A549 (cell line): ENCODE results near the gene SELENOI. TPM values are rescaled to one million over a fixed set of nuclear protein-coding genes. Genes with fewer than 3 reads are reported as not detected.
A peak's percentile ranks its signal among the peaks of the same experiment; 100 is the strongest.

Experiments
- ATAC-seq, 2 experiments: fragments of 200-7000 bp in 1 of 2; fragments of >200 bp in 1 of 2; cut with Nextera tagmentation in 1 of 2; cut with Tn5 transposase in 1 of 2; 3 replicates each; pipeline versions ENCODE4 v1.8.0 to v1.9.1; 2018 to 2020; ENCODE audit warnings: mild to moderate bottlenecking in 1 of 2, moderate library complexity in 1 of 2
- CTCF ChIA-PET: fragments of 300-600 bp; sonication (Branson Sonifier 250); formaldehyde crosslinking; extraction: SDS; loops from one replicate; lab custom pipeline; 2021; ENCODE audit warnings: antibody characterized with exemption, inconsistent platforms; lab: Yijun Ruan, JAX
- POLR2A ChIA-PET: fragments of 350-600 bp; formaldehyde crosslinking; extraction: SDS; loops from one replicate; lab custom pipeline; 2021; ENCODE audit warnings: antibody characterized with exemption, inconsistent platforms; lab: Yijun Ruan, JAX
- DNase-seq, 2 experiments: peaks; one replicate each; pipeline versions ENCODE4 v3.0.0 to v3.0.0-alpha.2; 2011 to 2016; ENCODE audit warnings: low read depth in 1 of 2, low spot score in 1 of 2
- FAIRE-seq: peaks from 2 replicates; lab custom pipeline; 2011; peaks lifted over from hg19 to GRCh38; lab: Jason Lieb, UNC
- H3K27ac ChIP-seq, 2 experiments: fragments of >200 bp; sonication (Bioruptor Twin); formaldehyde crosslinking; 3 replicates each; pipeline ENCODE4 v1.5.1; 2016 to 2017
- H3K4me1 ChIP-seq: fragments of >200 bp; sonication (Bioruptor Twin); formaldehyde crosslinking; 3 replicates; pipeline ENCODE4 v1.6.1; 2016
- H3K4me2 ChIP-seq: fragments of >200 bp; sonication (Bioruptor Twin); formaldehyde crosslinking; 3 replicates; pipeline ENCODE4 v1.6.1; 2016
- H3K4me3 ChIP-seq: fragments of >200 bp; sonication (Bioruptor Twin); formaldehyde crosslinking; 3 replicates; pipeline ENCODE4 v1.5.1; 2016
- H3K9me3 ChIP-seq: fragments of >200 bp; sonication (Bioruptor Twin); formaldehyde crosslinking; 3 replicates; pipeline ENCODE4 v1.6.1; 2016
- BHLHE40 ChIP-seq: IDR thresholded peaks from 2 replicates; pipeline ENCODE4 v1.6.1; 2012; ENCODE audit warnings: low read depth, low read length, inconsistent platforms
- CBX2 ChIP-seq: fragments of 200-600 bp; sonication (generic); IDR thresholded peaks from 2 replicates; pipeline ENCODE4 v1.6.1; 2016; ENCODE audit warnings: low read depth, mild to moderate bottlenecking, borderline replicate concordance
- CEBPB ChIP-seq, 2 experiments: fragments of >200 bp in 1 of 2; sonication (Bioruptor Twin) in 1 of 2; formaldehyde crosslinking in 1 of 2; IDR thresholded peaks; 2 replicates each; pipeline ENCODE4 v1.6.1; 2012 to 2016
- CTCF ChIP-seq: fragments of >200 bp; sonication (Bioruptor Twin); formaldehyde crosslinking; IDR thresholded peaks from 3 replicates; pipeline ENCODE4 v1.5.1; 2016
- E2F6 ChIP-seq: IDR thresholded peaks from 2 replicates; pipeline ENCODE4 v1.6.1; 2012; ENCODE audit warnings: low read depth, borderline replicate concordance
- EHF ChIP-seq: fragments of 250-450 bp; sonication (Bioruptor Pico); IDR thresholded peaks from 2 replicates; pipeline ENCODE4 v1.5.0; 2020; ENCODE audit warnings: mild to moderate bottlenecking
- EHMT2 ChIP-seq: fragments of 200-600 bp; sonication (generic); IDR thresholded peaks from 2 replicates; pipeline ENCODE4 v1.6.1; 2016; ENCODE audit warnings: antibody characterized with exemption, low read depth, mild to moderate bottlenecking, moderate library complexity
- ESRRA ChIP-seq: fragments of 150-350 bp; IDR thresholded peaks from 2 replicates; pipeline ENCODE4 v1.6.1; 2014; ENCODE audit warnings: mild to moderate bottlenecking, low read length, borderline replicate concordance
- FOSL2 ChIP-seq, 2 experiments: fragments of 450-650 bp in 1 of 2; fragments of >200 bp in 1 of 2; sonication (Bioruptor Twin) in 1 of 2; formaldehyde crosslinking; IDR thresholded peaks; 2 replicates each; pipeline versions ENCODE4 v1.5.0 to v1.6.1; 2016 to 2020; ENCODE audit warnings: mild to moderate bottlenecking in 1 of 2, moderate library complexity in 1 of 2
- FOXS1 ChIP-seq: fragments of 250-450 bp; sonication (Bioruptor Pico); IDR thresholded peaks from 2 replicates; pipeline ENCODE4 v1.5.0; 2020; ENCODE audit warnings: mild to moderate bottlenecking, moderate library complexity
- HEYL ChIP-seq: fragments of 250-450 bp; sonication (Bioruptor Pico); IDR thresholded peaks from 2 replicates; pipeline ENCODE4 v1.8.0; 2021; ENCODE audit warnings: mild to moderate bottlenecking, moderate library complexity
- HOXB13 ChIP-seq: fragments of 250-450 bp; sonication (Bioruptor Pico); IDR thresholded peaks from 2 replicates; pipeline ENCODE4 v1.5.0; 2020; ENCODE audit warnings: low read depth, mild to moderate bottlenecking, moderate library complexity
- HOXB5 ChIP-seq: fragments of 250-450 bp; sonication (Bioruptor Pico); IDR thresholded peaks from 2 replicates; pipeline ENCODE4 v1.5.0; 2020; ENCODE audit warnings: mild to moderate bottlenecking, moderate library complexity
- JUN ChIP-seq, 2 experiments: fragments of >200 bp; sonication (Bioruptor Twin); formaldehyde crosslinking; IDR thresholded peaks; 2 replicates in 1 of 2; 3 replicates in 1 of 2; pipeline ENCODE4 v1.6.1; 2016 to 2017
- JUNB ChIP-seq: fragments of >200 bp; sonication (Bioruptor Twin); formaldehyde crosslinking; IDR thresholded peaks from 2 replicates; pipeline ENCODE4 v1.6.1; 2016
- MAFK ChIP-seq: fragments of 450-650 bp; IDR thresholded peaks from 2 replicates; pipeline ENCODE4 v1.6.1; 2014; ENCODE audit not compliant: partially characterized antibody
- NR3C1 ChIP-seq: fragments of >200 bp; sonication (Bioruptor Twin); formaldehyde crosslinking; IDR thresholded peaks from 3 replicates; pipeline ENCODE4 v1.6.1; 2017
- PHF8 ChIP-seq: fragments of 200-600 bp; sonication (generic); IDR thresholded peaks from 2 replicates; pipeline ENCODE4 v1.6.1; 2016; ENCODE audit warnings: low read depth, mild to moderate bottlenecking, antibody characterized with exemption, moderate library complexity, borderline replicate concordance
- POLR2A ChIP-seq: IDR thresholded peaks from 2 replicates; pipeline ENCODE4 v1.6.1; 2012; ENCODE audit warnings: mild to moderate bottlenecking, low read length
- POLR2AphosphoS2 ChIP-seq: conservative IDR thresholded peaks from 2 replicates; pipeline ENCODE4 v1.6.1; 2012; ENCODE audit warnings: low read length, improper control_type of control experiment, inconsistent platforms
- RAD21 ChIP-seq, 2 experiments: fragments of >200 bp in 1 of 2; sonication (Bioruptor Twin) in 1 of 2; formaldehyde crosslinking in 1 of 2; IDR thresholded peaks in 1 of 2; conservative IDR thresholded peaks in 1 of 2; 2 replicates in 1 of 2; 3 replicates in 1 of 2; pipeline ENCODE4 v1.6.1; 2012 to 2018; ENCODE audit warnings: inconsistent platforms in 1 of 2
- RCOR1 ChIP-seq: fragments of 150-350 bp; IDR thresholded peaks from 2 replicates; pipeline ENCODE4 v1.6.1; 2014; ENCODE audit warnings: antibody characterized with exemption, low read length, low read depth
- REST ChIP-seq: fragments of 200-600 bp; sonication (generic); IDR thresholded peaks from 2 replicates; pipeline ENCODE4 v1.6.1; 2016; ENCODE audit warnings: antibody characterized with exemption, mild to moderate bottlenecking, moderate library complexity
- SMC3 ChIP-seq: fragments of >200 bp; sonication (Bioruptor Twin); formaldehyde crosslinking; IDR thresholded peaks from 3 replicates; pipeline ENCODE4 v1.6.1; 2018; ENCODE audit warnings: inconsistent platforms
- TFCP2L1 ChIP-seq: fragments of 250-450 bp; sonication (Bioruptor Pico); IDR thresholded peaks from 2 replicates; pipeline ENCODE4 v1.5.0; 2021; ENCODE audit warnings: mild to moderate bottlenecking
- USF2 ChIP-seq: fragments of 450-650 bp; IDR thresholded peaks from 2 replicates; pipeline ENCODE4 v1.6.1; 2014; ENCODE audit warnings: antibody characterized with exemption
- ZC3H11A ChIP-seq: fragments of 450-650 bp; IDR thresholded peaks from 2 replicates; pipeline ENCODE4 v1.6.1; 2014; ENCODE audit warnings: antibody characterized with exemption, mild to moderate bottlenecking
- WGBS: methylation state at CpG from one replicate; pipeline ENCODE4 v1.1.6; 2017; ENCODE audit errors: missing lambda C conversion rate; 5-methylcytosine and 5-hydroxymethylcytosine counted together
- polyA plus RNA-seq, 4 experiments: library from polyadenylated mRNA; depleted of rRNA in 3 of 4; stranded (reverse); fragments of >200 nt; fragmentation: RNase III in 1 of 4; extraction: RNeasy Plus Mini Kit Qiagen cat#74134 plus additional on column Dnase treatment in 1 of 4; gene quantifications; 2 replicates in 3 of 4; 3 replicates in 1 of 4; pipeline ENCODE4 v1.2.3, GENCODE V29; 2011 to 2017
- TF ChIP-seq, protein P1 (sequence below): IDR thresholded peaks from 2 replicates; pipeline ENCODE4 v1.6.1; 2012
- TF ChIP-seq, protein P2 (sequence below): fragments of >200 bp; sonication (Bioruptor Twin); formaldehyde crosslinking; IDR thresholded peaks from 3 replicates; pipeline ENCODE4 v1.6.1; 2016

The SELENOI gene
- polyA plus RNA-seq, 2 of the 4 experiments (the other 2 are of a cell fraction) = 18.2 to 38.7 TPM

- TF ChIP-seq PHF8 (no peak), ESRRA (no peak), POLR2A (no peak), HEYL (no peak), RAD21 (conservative IDR thresholded peaks at IDR 0.05 in 1 of 2, IDR thresholded peaks at IDR 0.05 in 1 of 2) (no peak), CBX2 (no peak), USF2 (no peak), CEBPB (IDR thresholded peaks at IDR 0.05) (no peak), HOXB13 (CRISPR knock-in tag) (no peak), POLR2AphosphoS2 (no peak), HOXB5 (CRISPR knock-in tag) (no peak), SMC3 (no peak), JUN (IDR thresholded peaks at IDR 0.05) (no peak), EHMT2 (no peak), JUNB (no peak), MAFK (no peak), BHLHE40 (no peak), FOXS1 (CRISPR knock-in tag) (no peak), RCOR1 (no peak)
- TF ChIP-seq, protein P1, sequence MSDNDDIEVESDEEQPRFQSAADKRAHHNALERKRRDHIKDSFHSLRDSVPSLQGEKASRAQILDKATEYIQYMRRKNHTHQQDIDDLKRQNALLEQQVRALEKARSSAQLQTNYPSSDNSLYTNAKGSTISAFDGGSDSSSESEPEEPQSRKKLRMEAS = no peak
- TF ChIP-seq, all 56 proteins: peak for 0
- no peak for DNase-seq
- Histone ChIP-seq H3K4me2 (no peak overlapping the region), H3K27ac (no peak overlapping the region), H3K9me3 (no peaks in the 10 kb centered on the region), H3K4me3 (no peak overlapping the region), H3K4me1 (no peaks in the 10 kb centered on the region)
- no peak for FAIRE-seq
- WGBS = 86% methylated on average over 6 of the region's 6 CpGs
- ATAC-seq = 0 out of 6 replicates have a peak, but pooled peaks of 1 of the 2 experiments have one; percentile 2
- CTCF ChIA-PET = interaction anchor here (0.6 to 14.5 kb wide), 10 partner anchors 11 to 413 kb away, joined by 3 to 156 read pairs (median 4); no protein-coding TSS in a partner anchor
- POLR2A ChIA-PET = no interaction called here
Observed at GRCh38 chr2:26316845-26317244, 29.1 kb upstream of the SELENOI start.

GRCh38 chr2:26317377-26318105 lies 28.4 kb upstream of the SELENOI start:
- Histone ChIP-seq H3K27ac (no peak overlapping the region), H3K4me2 (no peak overlapping the region), H3K9me3 (no peaks in the 10 kb centered on the region), H3K4me3 (no peak overlapping the region), H3K4me1 (no peaks in the 10 kb centered on the region)
- POLR2A ChIA-PET = no interaction called here
- FAIRE-seq (no peak), ATAC-seq (peak in 1 of 2 experiments; percentile 6; a peak in 1 of 6 replicates), DNase-seq (no peak)
- CTCF ChIA-PET = interaction anchor here (0.6 to 14.5 kb wide), 9 partner anchors 13 to 414 kb away, joined by 3 to 156 read pairs (median 4); no protein-coding TSS in a partner anchor
- 67% methylated on average over 8 of the region's 8 CpGs for WGBS
- TF ChIP-seq RCOR1 = no peak
- TF ChIP-seq ESRRA = no peak
- TF ChIP-seq EHF = no peak
- TF ChIP-seq CTCF = no peak
- TF ChIP-seq TFCP2L1 = no peak
- no peak for TF ChIP-seq NR3C1
- TF ChIP-seq RAD21 (conservative IDR thresholded peaks at IDR 0.05 in 1 of 2, IDR thresholded peaks at IDR 0.05 in 1 of 2) = no peak
- TF ChIP-seq ZC3H11A = no peak
- no peak for TF ChIP-seq MAFK
- TF ChIP-seq, protein P2, sequence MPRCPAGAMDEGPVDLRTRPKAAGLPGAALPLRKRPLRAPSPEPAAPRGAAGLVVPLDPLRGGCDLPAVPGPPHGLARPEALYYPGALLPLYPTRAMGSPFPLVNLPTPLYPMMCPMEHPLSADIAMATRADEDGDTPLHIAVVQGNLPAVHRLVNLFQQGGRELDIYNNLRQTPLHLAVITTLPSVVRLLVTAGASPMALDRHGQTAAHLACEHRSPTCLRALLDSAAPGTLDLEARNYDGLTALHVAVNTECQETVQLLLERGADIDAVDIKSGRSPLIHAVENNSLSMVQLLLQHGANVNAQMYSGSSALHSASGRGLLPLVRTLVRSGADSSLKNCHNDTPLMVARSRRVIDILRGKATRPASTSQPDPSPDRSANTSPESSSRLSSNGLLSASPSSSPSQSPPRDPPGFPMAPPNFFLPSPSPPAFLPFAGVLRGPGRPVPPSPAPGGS = no peak
- no peak for TF ChIP-seq REST
- TF ChIP-seq E2F6 = no peak
- TF ChIP-seq FOSL2 (IDR thresholded peaks at IDR 0.05) = no peak
- no peak for TF ChIP-seq FOSL2 (CRISPR knock-in tag; IDR thresholded peaks at IDR 0.05)
